WI38 (cell line): ENCODE data around the gene USP31.
"Not testable (repeated sequence)": the region's sequence is repeated elsewhere in the genome, so short reads cannot be mapped to it uniquely, and the experiment has no call there.

Experiments used
- H3K4me3 ChIP-seq: 2 replicates; pipeline ENCODE4 v1.5.1; 2011; ENCODE audit warnings: low read depth, mild to moderate bottlenecking, control low read depth, low read length
- TF ChIP-seq, protein P1 (sequence below): IDR thresholded peaks from 2 replicates; pipeline ENCODE4 v1.5.1; 2012; ENCODE audit warnings: low read depth, mild to moderate bottlenecking, control low read depth, low read length

Gene USP31

DNA sequence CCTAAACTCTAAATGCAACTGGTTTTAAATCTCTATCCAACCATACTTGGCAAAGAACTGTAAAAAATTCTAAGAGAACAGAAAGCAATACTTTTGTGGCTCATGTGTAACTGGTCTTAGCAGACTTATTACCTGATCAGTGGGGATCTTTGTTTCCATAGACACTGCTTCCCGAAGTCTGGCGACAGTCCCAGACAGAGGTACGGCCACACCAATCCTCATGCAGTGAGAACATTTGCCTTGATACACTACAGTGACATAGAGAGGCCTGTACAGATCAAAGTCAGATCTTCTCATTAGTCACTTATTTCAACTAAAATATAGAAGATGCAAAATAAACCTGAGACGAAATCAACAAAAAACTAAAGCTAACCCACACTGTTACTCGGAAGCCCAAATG lies 43.9 kb downstream of the USP31 start:
- TF ChIP-seq, protein P1, sequence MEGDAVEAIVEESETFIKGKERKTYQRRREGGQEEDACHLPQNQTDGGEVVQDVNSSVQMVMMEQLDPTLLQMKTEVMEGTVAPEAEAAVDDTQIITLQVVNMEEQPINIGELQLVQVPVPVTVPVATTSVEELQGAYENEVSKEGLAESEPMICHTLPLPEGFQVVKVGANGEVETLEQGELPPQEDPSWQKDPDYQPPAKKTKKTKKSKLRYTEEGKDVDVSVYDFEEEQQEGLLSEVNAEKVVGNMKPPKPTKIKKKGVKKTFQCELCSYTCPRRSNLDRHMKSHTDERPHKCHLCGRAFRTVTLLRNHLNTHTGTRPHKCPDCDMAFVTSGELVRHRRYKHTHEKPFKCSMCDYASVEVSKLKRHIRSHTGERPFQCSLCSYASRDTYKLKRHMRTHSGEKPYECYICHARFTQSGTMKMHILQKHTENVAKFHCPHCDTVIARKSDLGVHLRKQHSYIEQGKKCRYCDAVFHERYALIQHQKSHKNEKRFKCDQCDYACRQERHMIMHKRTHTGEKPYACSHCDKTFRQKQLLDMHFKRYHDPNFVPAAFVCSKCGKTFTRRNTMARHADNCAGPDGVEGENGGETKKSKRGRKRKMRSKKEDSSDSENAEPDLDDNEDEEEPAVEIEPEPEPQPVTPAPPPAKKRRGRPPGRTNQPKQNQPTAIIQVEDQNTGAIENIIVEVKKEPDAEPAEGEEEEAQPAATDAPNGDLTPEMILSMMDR, result no peak
- no peak overlapping the region for H3K4me3 ChIP-seq

DNA sequence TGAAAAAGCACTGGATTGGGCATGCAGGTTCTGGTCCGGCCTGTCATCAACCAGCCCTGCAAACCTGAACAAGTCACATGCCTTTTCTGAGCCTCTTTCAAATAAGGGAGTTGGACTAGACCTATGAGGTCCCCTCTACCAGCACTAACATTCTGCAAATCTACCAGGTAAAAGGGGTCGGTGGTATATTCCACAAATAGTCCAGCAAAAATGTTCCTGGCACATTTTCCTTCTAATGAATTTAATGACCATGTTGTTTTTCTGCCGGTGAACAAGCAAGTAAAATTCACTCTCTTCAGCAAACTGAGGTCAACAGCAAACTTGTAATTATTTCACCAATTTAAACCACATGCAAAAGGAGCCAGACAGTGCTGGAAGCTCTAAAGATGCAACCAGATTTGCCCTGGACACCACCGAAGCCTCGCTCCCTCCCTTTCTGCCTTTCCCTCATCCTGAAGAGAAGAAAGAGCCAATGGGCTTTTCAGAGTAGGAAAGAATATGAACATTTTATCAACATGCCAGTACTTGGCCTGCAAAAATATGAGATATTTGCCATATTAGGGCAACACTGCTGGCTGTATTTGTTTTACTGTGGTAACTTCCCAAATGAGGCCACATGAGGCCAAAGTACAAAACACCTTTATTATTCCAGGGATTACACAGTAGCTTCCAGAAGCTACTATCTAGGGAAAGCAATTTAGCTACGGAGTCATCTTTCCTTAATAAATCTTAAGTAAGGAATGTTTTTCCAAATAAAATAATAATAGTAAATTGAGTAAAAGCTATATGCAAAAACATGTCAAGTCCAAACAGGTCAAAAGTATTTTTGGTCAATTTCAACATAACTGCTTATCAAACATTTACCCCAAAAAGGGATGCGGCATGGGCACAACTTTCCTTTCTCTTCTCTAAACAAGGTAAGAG lies 45.0 kb downstream of the USP31 start:
- TF ChIP-seq, protein P1, result no peak
- no peak overlapping the region for H3K4me3 ChIP-seq

DNA sequence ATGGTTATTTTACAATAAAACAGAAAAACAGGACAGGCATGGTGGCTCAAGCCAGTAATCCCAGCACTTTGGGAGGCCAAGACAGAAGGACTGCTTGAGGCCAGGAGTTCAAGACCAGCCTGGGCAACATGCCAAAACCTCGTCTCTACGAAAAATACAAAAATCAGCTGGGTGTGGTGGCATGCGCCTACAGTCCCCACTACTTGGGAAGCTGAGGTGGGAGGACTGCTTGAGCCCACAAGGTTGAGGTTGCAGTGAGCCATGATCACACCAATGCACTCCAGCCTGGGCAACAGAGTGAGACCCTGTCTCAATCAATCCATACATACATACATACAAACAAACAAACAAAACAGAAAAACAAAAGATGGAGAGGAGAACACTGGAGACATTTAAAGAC lies 45.6 kb downstream of the USP31 start:
- TF ChIP-seq, protein P1, result no peak
- no peak overlapping the region for H3K4me3 ChIP-seq

DNA sequence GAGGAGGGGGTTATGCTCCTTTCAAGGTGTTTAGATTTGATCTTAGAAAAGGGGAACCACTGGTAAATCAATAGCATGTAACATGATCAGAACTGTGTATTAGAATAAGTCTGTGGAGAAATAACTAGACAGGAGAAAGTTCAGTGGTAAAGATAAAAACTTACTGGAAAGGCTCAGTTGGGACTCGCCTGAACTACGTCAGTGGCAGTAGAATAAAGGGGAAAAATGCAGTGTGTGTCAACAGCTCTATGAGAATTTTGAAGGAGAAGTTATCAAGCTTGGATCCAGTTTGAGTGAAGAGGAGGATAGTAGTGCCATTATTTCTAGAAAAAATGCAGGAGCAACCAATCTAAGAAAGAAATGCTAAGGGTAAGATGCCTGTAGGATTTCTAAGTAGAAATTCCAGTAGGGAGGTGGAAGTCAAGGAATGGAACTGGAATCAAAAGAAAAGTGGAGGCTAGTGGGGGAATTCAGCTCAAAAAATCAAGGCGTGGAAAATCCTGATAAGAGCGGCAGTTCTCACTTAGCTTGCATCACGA lies 48.2 kb downstream of the USP31 start:
- TF ChIP-seq, protein P1, result no peak
- no peak overlapping the region for H3K4me3 ChIP-seq

DNA sequence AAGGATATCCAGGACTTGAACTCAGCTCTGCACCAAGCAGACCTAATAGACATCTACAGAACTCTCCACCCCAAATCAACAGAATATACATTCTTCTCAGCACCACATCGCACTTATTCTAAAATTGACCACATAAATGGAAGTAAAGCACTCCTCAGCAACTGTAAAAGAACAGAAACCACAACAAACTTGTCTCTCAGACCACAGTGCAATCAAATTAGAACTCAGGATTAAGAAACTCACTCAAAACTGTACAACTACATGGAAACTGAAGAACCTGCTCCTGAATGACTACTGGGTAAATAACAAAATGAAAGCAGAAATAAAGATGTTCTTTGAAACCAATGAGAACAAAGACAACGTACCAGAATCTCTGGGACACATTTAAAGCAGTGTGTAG lies 52.8 kb downstream of the USP31 start:
- not testable (repeated sequence) for H3K4me3 ChIP-seq

DNA sequence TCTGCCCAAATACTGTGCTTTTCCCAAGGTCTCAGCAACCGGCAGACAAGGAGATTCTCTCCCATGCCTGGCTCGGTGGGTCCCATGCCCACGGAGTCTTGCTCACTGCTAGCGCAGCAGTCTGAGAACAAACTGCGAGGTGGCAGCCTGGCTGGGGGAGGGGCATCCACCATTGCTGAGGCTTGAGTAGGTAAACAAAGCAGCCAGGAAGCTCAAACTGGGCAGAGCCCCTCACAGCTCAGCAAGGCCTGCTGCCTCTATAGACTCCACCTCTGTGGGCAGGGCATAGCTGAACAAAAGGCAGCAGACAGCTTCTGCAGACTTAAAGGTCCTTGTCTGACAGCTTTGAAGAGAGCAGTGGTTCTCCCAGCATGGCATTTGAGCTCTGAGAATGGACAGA lies 55.1 kb downstream of the USP31 start:
- not testable (repeated sequence) for H3K4me3 ChIP-seq

DNA sequence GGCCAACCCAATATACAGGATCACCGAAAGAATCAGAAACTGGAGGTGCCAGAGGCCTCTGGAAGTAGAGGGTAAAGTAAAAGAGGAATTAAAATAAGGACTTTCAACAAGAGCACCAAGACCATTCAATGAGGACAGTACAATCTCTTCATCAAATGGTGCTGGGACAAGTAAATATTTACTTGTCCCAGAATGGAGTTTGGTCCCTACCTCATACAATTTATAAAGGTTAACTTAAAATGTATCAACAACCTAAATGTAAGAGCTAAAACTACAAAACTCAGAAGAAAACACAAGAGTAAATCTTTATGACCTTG lies 56.5 kb downstream of the USP31 start:
- H3K4me3 ChIP-seq, result no peak overlapping the region
- TF ChIP-seq, protein P1, result no peak

DNA sequence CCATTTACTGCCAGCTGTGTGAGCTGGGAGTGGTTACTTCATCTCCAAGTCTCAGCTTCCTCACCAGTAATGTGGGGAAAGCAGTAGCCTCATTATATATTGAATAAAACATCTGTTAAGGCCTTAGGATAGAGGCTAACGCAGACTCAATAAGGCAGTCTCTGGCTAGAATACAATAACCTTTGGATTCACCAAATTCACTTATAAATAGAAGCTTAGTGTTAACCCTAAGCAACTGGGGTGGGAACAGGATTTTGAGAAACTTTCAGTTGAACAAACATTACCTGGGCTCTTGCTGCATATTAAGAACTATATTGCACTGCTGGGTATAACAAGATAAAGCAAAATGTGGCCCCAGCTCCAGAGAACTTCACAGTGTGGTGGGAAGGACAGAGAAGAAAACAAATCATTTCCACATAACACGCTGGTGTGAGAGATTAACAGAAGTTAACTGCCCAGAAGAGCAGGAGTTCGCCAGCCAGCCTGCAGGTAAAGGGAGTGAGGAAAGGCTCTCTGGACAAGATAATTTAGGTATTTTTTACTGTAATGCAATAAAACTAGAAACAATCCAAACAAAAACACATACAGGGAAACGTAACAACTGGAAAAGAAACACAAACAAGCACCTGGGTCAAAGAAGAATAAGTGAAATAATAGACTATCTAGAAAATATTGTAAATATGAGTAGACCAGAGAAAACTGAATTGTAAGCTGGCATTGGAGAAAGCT lies 57.0 kb downstream of the USP31 start:
- H3K4me3 ChIP-seq, result no peak overlapping the region
- TF ChIP-seq, protein P1, result no peak
